ENCODE measurements around the gene FOXN3. TPM values are rescaled to one million over a fixed set of nuclear protein-coding genes. Genes with fewer than 3 reads are reported as not detected.

The FOXN3 gene
- total RNA-seq, 6 experiments from 2014 or later: 41.5 to 74.2 (median 55.8) TPM

DNA sequence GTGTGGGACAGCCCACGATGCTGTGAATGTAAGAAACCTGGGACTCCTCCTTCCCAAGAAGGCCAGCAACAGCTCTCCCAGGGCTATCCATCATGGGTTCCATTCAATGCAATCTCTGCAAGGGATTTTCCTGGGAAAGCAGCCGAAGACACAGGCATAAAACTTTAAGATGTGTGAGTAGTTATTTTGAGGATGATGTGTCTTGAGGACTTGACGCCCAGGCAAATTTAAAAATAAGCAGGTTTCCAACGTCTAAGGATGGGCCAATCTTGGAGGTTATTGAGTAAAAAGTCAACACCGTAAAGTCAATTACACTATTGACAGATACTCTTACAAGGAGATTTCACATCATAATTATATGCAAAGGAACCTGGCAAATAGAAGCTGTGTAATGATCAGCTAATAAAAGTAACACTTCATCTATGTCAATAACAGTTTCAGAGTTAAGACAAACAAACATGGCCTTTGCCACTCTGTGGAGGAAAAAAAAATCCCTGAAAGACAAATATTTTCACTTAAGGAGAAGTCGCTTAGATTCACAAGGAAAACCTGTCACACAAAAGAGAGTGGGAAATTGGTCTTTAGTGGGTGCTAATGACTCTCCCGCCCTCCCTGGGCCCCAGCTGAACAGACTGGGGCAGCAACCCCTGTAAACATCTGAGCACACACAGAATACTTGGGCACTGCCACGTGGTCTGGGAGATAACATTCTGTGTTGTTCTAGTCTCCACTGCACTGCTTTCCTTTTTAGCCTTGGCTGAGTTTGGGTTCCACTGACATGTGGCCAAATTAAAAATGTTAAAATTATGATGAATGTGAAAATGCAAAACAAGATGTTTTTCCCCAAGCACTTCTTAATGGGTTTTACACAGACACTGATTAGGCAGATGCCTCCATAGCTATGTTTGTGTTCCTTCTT, 240.9 kb downstream of the FOXN3 start:
- no peaks in the 10 kb centered on the region for H3K9me3 ChIP-seq
- ATAC-seq (peak; percentile 72 to 80 (median 76)), DNase-seq (no peak)
- H3K4me1 ChIP-seq: peaks cover 0 to 18% (median 3%) of the 10 kb centered on the region in 4 donors
- H3K4me3 ChIP-seq: no peak overlapping the region
- intact Hi-C loops (cut with DNase I): loop anchor here in 1 of 2 donors (10.0 kb wide), 1 partner anchor 141 kb away; no protein-coding TSS in a partner anchor
- no peaks in the 10 kb centered on the region for H3K27me3 ChIP-seq
- WGBS (ENCODE audit: insufficient coverage, low coverage, low lambda C conversion rate, missing lambda C conversion rate): 43% methylated on average over 8 of the region's 8 CpGs
- peaks cover 0 to 3% (median 0%) of the 10 kb centered on the region in 4 donors for H3K36me3 ChIP-seq
- no peak for TF ChIP-seq POLR2A (IDR thresholded peaks at IDR 0.05)
- TF ChIP-seq, protein P1, sequence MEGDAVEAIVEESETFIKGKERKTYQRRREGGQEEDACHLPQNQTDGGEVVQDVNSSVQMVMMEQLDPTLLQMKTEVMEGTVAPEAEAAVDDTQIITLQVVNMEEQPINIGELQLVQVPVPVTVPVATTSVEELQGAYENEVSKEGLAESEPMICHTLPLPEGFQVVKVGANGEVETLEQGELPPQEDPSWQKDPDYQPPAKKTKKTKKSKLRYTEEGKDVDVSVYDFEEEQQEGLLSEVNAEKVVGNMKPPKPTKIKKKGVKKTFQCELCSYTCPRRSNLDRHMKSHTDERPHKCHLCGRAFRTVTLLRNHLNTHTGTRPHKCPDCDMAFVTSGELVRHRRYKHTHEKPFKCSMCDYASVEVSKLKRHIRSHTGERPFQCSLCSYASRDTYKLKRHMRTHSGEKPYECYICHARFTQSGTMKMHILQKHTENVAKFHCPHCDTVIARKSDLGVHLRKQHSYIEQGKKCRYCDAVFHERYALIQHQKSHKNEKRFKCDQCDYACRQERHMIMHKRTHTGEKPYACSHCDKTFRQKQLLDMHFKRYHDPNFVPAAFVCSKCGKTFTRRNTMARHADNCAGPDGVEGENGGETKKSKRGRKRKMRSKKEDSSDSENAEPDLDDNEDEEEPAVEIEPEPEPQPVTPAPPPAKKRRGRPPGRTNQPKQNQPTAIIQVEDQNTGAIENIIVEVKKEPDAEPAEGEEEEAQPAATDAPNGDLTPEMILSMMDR (IDR thresholded peaks at IDR 0.05): no peak
- no peak overlapping the region for H3K27ac ChIP-seq

DNA sequence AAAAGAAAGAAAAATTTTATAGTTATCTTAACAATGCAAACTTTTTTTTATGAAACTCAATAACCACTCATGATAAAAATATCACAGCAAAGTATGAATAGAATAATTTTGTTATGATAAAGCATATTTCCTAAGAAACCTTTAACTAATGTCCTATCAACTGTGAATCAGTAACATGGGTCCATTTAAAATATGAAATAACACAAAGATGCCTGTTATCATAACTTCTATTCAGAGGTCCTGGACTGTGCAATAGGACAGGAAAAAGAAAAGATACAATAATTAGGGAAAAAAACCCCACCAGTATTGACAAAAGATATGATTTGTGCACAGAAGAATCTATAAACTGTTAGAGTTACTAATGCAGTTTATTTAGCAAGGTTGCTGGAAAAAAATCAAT, 245.4 kb downstream of the FOXN3 start:
- Histone ChIP-seq H3K27ac (no peak overlapping the region), H3K27me3 (no peaks in the 10 kb centered on the region), H3K9me3 (no peaks in the 10 kb centered on the region), H3K4me3 (no peak overlapping the region), H3K4me1 (peaks cover 0 to 20% (median 4%) of the 10 kb centered on the region in 4 donors), H3K36me3 (peaks cover 0 to 3% (median 0%) of the 10 kb centered on the region in 4 donors)
- ATAC-seq: no peak
- TF ChIP-seq, protein P1 (IDR thresholded peaks at IDR 0.05): no peak
- no peak for TF ChIP-seq POLR2A (IDR thresholded peaks at IDR 0.05)
- no peak for DNase-seq
- intact Hi-C loops (cut with DNase I): loop anchor here in 1 of 2 donors (10.0 kb wide), 1 partner anchor 137 kb away; no protein-coding TSS in a partner anchor

DNA sequence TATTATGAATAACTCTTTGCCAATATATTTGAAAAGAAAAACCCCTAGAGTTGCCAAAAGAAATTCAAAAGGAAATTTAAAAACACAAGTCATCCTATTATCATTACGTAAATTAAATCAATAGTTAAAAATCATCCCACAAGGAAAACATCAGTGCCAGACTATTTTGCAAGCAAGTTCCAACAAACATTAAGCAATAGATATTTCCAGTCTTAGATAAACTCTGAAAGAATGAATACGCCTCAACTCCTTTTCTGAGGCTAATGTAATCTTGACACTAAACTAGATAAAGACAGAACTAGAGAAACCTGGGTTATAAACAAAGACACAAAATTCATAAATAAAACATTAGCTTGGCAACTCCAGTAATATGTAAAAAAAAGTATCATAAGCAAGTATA, 245.9 kb downstream of the FOXN3 start:
- H3K36me3 ChIP-seq: peaks cover 0 to 3% (median 0%) of the 10 kb centered on the region in 4 donors
- H3K27me3 ChIP-seq: no peaks in the 10 kb centered on the region
- intact Hi-C loops (cut with DNase I): loop anchor here in 1 of 2 donors (10.0 kb wide), 1 partner anchor 136 kb away; no protein-coding TSS in a partner anchor
- H3K27ac ChIP-seq: no peak overlapping the region
- H3K4me1 ChIP-seq: peaks cover 0 to 16% (median 3%) of the 10 kb centered on the region in 4 donors
- H3K9me3 ChIP-seq: no peaks in the 10 kb centered on the region
- WGBS (ENCODE audit: insufficient coverage, low coverage, low lambda C conversion rate, missing lambda C conversion rate): 26% methylated on average over 2 of the region's 2 CpGs
- TF ChIP-seq POLR2A (IDR thresholded peaks at IDR 0.05): no peak
- TF ChIP-seq, protein P1 (IDR thresholded peaks at IDR 0.05): no peak
- no peak for DNase-seq
- peak in 3 of 4 donors; percentile 61 to 81 (median 66) for ATAC-seq
- no peak overlapping the region for H3K4me3 ChIP-seq

DNA sequence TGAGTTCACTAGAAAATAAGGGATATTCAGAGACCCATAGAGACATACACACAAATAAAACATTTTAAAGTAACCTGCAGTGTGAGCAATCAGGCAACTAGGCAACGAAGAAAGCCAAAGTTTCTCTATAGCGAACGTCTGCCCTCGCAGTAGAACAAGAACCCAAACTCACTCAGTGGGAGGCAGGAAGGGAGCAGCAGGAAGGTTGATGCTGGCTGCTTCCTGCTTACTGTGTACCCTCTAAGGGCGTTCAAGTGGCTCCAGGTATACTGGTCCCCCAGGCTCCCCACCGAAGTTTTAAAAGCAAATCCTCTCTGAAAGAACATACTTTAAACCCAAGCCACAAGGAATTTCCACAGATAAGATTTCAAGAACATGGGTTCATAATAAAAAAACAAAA, 249.3 kb downstream of the FOXN3 start:
- ATAC-seq (no peak), DNase-seq (no peak)
- intact Hi-C loops (cut with DNase I): no loop called here
- no peaks in the 10 kb centered on the region for H3K9me3 ChIP-seq
- TF ChIP-seq POLR2A (IDR thresholded peaks at IDR 0.05): no peak
- TF ChIP-seq, protein P1 (IDR thresholded peaks at IDR 0.05): no peak
- H3K4me1 ChIP-seq: peaks cover 0 to 8% (median 3%) of the 10 kb centered on the region in 4 donors
- WGBS (ENCODE audit: insufficient coverage, low coverage, low lambda C conversion rate, missing lambda C conversion rate): 71% methylated on average over 3 of the region's 6 CpGs
- no peaks in the 10 kb centered on the region for H3K27me3 ChIP-seq
- peaks cover 0 to 3% (median 0%) of the 10 kb centered on the region in 4 donors for H3K36me3 ChIP-seq
- no peak overlapping the region for H3K27ac ChIP-seq
- H3K4me3 ChIP-seq: no peak overlapping the region
